Measurements from ENCODE around the gene UNC13C.
"Not testable (repeated sequence)": the region's sequence is repeated elsewhere in the genome, so short reads cannot be mapped to it uniquely, and the experiment has no call there.

The UNC13C gene

GRCh38 chr15:53978253-53978906 is at the start of gene UNC13C:
TSS of gene UNC13C (plus strand) at chr15:53978441. CDS start at chr15:54012904, 34,463 bp downstream.
- DNase-seq (ENCODE audit: low read depth in 2 of 3, low spot score in 1 of 3), result no peak

- DNase-seq (ENCODE audit: low read depth in 2 of 3, low spot score in 1 of 3), result no peak
Observed at GRCh38 chr15:53936137-53936536, 42.1 kb upstream of the UNC13C start.

- not testable (repeated sequence) for DNase-seq (ENCODE audit: low read depth in 2 of 3, low spot score in 1 of 3)
Observed at GRCh38 chr15:53937632-53938031, 40.6 kb upstream of the UNC13C start.

- no peak for DNase-seq (ENCODE audit: low read depth in 2 of 3, low spot score in 1 of 3)
Observed at GRCh38 chr15:53950572-53950971, 27.7 kb upstream of the UNC13C start.

GRCh38 chr15:53955396-53955795 is 22.8 kb upstream of the UNC13C start:
- no peak for DNase-seq (ENCODE audit: low read depth in 2 of 3, low spot score in 1 of 3)

GRCh38 chr15:53962646-53963561 is 15.3 kb upstream of the UNC13C start:
- peak in 1 of 3 donors; percentile 3 for DNase-seq (ENCODE audit: low read depth in 2 of 3, low spot score in 1 of 3)

- no peak for DNase-seq (ENCODE audit: low read depth in 2 of 3, low spot score in 1 of 3)
Observed at GRCh38 chr15:53963801-53964200, 14.4 kb upstream of the UNC13C start.

GRCh38 chr15:53974121-53974520 is 4.1 kb upstream of the UNC13C start:
- no peak for DNase-seq (ENCODE audit: low read depth in 2 of 3, low spot score in 1 of 3)

- no peak for DNase-seq (ENCODE audit: low read depth in 2 of 3, low spot score in 1 of 3)
Observed at GRCh38 chr15:53974813-53975212, 3.4 kb upstream of the UNC13C start.

GRCh38 chr15:53976844-53977392 is 1.3 kb upstream of the UNC13C start:
- no peak for DNase-seq (ENCODE audit: low read depth in 2 of 3, low spot score in 1 of 3)

- no peak for DNase-seq (ENCODE audit: low read depth in 2 of 3, low spot score in 1 of 3)
Observed at GRCh38 chr15:53979051-53979788, 979 bp downstream of the UNC13C start.

- no peak for DNase-seq (ENCODE audit: low read depth in 2 of 3, low spot score in 1 of 3)
Observed at GRCh38 chr15:53980021-53980420, 1.8 kb downstream of the UNC13C start.

- DNase-seq (ENCODE audit: low read depth in 2 of 3, low spot score in 1 of 3), result no peak
Observed at GRCh38 chr15:53982071-53982680, 3.9 kb downstream of the UNC13C start.

GRCh38 chr15:53982876-53983275 is 4.6 kb downstream of the UNC13C start:
- DNase-seq (ENCODE audit: low read depth in 2 of 3, low spot score in 1 of 3), result no peak

- DNase-seq (ENCODE audit: low read depth in 2 of 3, low spot score in 1 of 3), result no peak
Observed at GRCh38 chr15:53984221-53984620, 6.0 kb downstream of the UNC13C start.

GRCh38 chr15:53985562-53985961 is 7.3 kb downstream of the UNC13C start:
- DNase-seq (ENCODE audit: low read depth in 2 of 3, low spot score in 1 of 3), result no peak

GRCh38 chr15:53987480-53987879 is 9.2 kb downstream of the UNC13C start:
- DNase-seq (ENCODE audit: low read depth in 2 of 3, low spot score in 1 of 3), result no peak

- DNase-seq (ENCODE audit: low read depth in 2 of 3, low spot score in 1 of 3), result no peak
Observed at GRCh38 chr15:54007256-54007655, 29.0 kb downstream of the UNC13C start.

- no peak for DNase-seq (ENCODE audit: low read depth in 2 of 3, low spot score in 1 of 3)
Observed at GRCh38 chr15:54011656-54012055, 33.4 kb downstream of the UNC13C start.

GRCh38 chr15:54014067-54014655 is 35.9 kb downstream of the UNC13C start:
- no peak for DNase-seq (ENCODE audit: low read depth in 2 of 3, low spot score in 1 of 3)

GRCh38 chr15:54017251-54017650 is 39.0 kb downstream of the UNC13C start:
- no peak for DNase-seq (ENCODE audit: low read depth in 2 of 3, low spot score in 1 of 3)
